Fibroblast of gingiva (primary cell): ENCODE measurements around the gene CYLD.

ENCODE experiments used
- DNase-seq: peaks from one replicate; pipeline ENCODE4 v3.0.0-alpha.2; 2011; ENCODE audit warnings: low read depth

Gene CYLD

GRCh38 chr16:50845296-50845695 is 103.4 kb downstream of the CYLD start:
- no peak for DNase-seq

- DNase-seq = no peak
Measured at GRCh38 chr16:50846511-50846910, 104.6 kb downstream of the CYLD start.

- DNase-seq = no peak
Measured at GRCh38 chr16:50847166-50847565, 105.3 kb downstream of the CYLD start.

GRCh38 chr16:50848755-50849514 is 107.0 kb downstream of the CYLD start:
- DNase-seq = no peak
